Measurements from ENCODE around the gene SLC26A2.

The SLC26A2 gene

GRCh38 chr5:149962601-149963300 is 2.2 kb downstream of the SLC26A2 start:
- DNase-seq, result no peak

DNA sequence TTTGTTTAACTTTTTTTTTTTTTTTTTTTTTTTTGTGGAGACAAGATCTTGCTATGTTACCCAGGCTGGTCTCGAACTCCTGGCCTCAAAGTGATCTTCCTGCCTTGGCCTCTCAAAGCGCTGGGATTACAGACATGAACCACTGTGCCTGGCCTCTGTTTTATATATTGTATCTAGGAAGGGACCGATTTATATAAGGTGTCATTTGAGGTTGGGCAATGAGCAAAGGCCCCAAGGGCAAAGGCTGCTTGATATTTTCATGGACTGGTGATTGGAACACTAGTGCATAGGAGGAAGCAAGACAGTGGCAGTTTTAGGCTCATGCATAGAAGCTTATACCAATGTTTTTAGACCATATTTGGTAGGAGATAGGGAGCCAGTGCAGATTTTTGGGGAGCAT is 3.2 kb downstream of the SLC26A2 start:
- DNase-seq, result no peak

DNA sequence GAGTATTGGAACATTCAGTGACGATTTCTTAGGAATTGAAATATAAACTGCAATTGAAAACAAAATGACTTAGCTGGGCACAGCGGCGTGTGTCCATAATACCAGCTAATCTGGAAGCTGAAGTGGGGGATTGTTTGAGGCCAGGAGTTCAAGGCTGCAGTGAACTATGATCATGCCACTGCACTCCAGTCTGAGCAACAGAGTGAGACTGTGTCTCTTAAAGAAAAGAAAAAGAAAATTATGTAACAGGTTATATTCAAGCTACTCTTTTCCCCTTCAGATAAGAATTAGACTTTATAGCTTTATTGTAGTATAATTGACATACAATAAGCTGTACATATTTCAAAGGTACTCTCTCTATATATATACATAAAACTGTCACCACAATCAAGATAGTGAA is 6.4 kb downstream of the SLC26A2 start:
- DNase-seq, result no peak

DNA sequence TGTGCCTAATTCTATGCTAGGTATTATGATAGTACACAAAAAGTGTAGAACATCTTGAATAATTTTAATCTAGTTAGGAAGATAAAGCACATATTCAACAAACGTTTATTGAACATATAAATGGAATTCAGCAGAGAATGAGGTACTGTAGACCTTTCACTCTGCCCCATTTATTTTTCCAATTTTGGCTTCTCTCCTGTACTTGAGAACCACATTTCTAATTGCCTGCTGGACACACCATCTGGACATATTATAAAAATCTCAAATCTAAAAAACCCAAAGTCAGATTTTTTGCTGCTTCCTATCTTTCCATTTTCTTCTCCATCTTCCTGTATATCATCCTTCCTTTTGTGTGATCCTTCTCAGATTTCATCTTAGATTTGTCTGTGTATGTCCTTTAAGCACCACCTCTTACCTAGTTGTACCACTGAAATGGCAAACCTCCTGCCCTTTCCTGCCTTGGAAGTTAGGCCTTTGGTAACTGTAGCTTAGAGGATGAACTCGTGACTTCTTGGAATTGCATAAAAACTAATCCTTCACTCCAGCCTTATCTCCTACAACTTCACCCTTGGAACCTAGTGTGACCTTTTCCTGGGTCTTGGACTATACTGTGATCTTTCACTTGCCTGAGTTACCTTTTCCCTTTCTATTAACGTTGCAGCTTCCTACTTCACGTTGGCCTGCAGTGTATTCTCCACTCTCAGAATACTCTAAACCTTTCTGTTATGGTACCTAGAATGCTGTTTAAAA is 8.8 kb downstream of the SLC26A2 start:
- no peak for DNase-seq

DNA sequence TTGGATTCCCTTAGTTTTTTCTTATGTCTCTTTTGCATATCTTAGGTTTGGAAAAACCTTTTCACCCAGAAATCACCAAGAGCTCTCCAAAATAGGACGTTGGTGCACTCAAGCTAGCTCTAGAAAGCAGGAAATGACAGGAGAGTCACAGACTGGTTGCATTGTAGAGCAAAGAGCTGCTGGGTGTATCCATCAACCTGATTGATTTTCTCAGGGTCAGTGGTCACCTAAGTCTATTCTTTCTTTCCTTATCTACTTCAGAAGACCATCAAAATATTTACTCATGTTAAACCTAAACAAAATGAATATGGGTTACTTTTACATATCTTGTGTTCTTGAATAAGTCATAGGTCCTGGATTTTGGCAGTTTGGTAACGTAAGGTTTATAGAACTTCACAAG is 14.9 kb downstream of the SLC26A2 start:
- DNase-seq, result no peak

GRCh38 chr5:149979896-149980295 is 19.3 kb downstream of the SLC26A2 start:
- DNase-seq, result no peak

DNA sequence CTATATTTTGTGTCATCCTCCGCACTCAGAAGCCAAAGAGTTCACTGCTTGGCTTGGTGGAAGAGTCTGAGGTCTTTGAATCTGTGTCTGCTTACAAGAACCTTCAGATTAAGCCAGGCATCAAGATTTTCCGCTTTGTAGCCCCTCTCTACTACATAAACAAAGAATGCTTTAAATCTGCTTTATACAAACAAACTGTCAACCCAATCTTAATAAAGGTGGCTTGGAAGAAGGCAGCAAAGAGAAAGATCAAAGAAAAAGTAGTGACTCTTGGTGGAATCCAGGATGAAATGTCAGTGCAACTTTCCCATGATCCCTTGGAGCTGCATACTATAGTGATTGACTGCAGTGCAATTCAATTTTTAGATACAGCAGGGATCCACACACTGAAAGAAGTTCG is 20.6 kb downstream of the SLC26A2 start:
- no peak for DNase-seq

- DNase-seq, result no peak
These were observed 21.9 kb downstream of the SLC26A2 start for GRCh38 chr5:149982505-149982904.

DNA sequence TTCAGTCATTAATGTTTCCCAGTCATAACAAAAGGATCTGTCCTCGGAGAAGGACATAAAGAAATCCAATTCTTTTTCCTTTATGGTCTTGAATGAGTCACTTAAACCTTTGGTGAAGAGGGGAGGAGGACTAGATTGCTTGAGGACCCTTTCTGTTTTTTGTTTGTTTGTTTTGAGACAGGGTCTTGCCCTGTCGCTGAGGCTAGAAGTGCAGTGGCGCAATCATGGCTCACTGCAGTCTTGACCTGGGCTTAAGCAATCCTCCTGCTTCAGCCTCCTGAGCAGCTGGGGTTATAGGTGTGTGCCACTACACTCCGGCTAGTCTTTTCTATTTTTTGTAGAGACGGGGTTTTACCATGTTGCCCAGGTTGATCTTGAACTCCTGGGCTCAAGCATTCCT is 27.6 kb downstream of the SLC26A2 start:
- DNase-seq, result no peak

GRCh38 chr5:149990518-149991376 is 30.2 kb downstream of the SLC26A2 start:
- DNase-seq, result peak; percentile 78

- no peak for DNase-seq
These were observed 32.9 kb downstream of the SLC26A2 start for GRCh38 chr5:149993471-149993870.

- DNase-seq, result no peak
These were observed 35.0 kb downstream of the SLC26A2 start for GRCh38 chr5:149995385-149996204.

GRCh38 chr5:149996205-149996890 is 35.8 kb downstream of the SLC26A2 start:
- DNase-seq, result no peak

- no peak for DNase-seq
These were observed 37.7 kb downstream of the SLC26A2 start for GRCh38 chr5:149998281-149998680.

DNA sequence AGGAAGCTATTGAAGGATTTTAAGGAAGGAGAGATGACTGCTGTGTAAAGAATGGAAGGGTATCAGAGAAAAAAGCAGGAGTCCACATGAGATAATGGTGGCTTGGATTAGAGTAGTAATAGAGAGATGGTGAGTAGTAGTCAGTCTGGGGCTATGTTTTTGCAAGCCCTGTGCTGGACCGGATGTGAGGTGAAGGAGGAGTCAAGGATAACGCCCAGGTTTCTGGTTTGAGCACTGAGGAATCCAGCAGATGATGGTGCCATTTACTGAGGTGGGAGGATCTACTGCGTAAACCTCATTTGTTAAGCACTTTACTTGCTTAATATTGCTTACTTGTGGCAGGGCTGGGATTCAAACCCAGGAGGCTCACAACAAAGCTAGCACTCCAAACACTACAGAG is 38.8 kb downstream of the SLC26A2 start:
- DNase-seq, result no peak

DNA sequence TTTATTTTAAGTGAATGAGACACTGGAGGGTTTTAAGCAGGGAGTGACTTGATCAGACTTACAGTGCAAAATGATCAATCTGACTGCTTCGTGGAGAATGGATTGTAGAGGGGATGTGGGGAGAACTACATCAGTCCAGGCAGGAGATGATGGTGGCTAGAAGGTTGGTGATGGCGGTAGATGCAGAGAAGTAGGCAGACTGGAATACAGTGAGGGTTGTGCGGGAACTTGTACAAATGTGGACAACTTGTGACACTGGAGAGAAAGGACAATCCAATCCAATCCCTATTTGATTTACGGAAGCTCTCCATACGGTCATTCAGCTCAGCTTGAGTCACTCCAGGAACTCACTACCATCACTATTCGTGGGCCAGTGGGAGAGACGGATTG is 39.3 kb downstream of the SLC26A2 start:
- DNase-seq, result no peak

GRCh38 chr5:150000256-150000989 is 39.9 kb downstream of the SLC26A2 start, which contains the start of the genes HMGXB3 and TIGD6:
TSS of gene HMGXB3 (plus strand) at chr5:150000739. CDS start at chr5:150004853, 4,114 bp downstream.
TSS of gene TIGD6 (minus strand) at chr5:150000654. CDS start at chr5:149996348, 4,306 bp downstream.
- peak; percentile 79 for DNase-seq

- DNase-seq, result no peak
These were observed 40.6 kb downstream of the SLC26A2 start for GRCh38 chr5:150000990-150001659.

DNA sequence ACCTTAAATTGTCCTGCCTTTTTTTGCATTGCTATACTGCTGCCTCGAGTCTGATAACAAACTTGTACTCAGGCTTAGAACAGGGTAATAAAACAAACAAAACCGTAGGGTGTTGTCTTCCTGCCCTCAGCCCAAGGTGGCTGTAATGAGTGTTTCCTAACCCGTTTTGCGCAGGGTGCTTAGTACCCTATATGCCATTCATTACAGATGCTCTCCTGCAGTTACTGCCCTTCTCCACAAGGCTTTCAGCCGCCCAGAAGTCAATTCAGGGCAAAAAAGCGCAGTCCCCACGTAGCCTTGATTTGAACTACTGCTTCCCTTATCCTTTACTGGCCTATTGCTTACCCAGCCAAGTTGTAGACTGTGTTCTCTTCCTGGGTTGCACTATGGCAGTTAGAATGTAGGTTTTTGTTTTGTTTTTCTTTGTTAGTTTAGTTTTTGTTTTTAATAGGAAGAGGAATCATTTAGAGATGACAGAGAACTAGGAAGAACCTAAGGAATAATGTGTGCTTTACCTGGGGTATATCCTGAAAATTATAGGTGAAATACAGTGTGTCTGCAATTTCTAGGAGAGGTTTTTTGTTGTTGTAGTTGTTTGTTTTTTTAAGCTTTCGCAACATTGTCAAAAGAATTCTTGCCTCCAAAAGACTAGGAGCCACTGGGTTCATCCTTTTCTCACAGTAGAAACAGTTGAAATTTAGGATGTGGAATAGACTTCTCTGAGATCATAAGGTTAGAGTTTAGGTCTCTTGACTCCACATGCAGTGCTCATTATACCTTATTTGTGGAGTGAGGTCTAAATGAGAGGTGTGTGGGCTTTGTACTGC is 41.3 kb downstream of the SLC26A2 start:
- DNase-seq, result peak; percentile 52

GRCh38 chr5:150006318-150006717 is 45.8 kb downstream of the SLC26A2 start:
- DNase-seq, result no peak
